ENCODE results near the gene SMIM43. TPM values are rescaled to one million over a fixed set of nuclear protein-coding genes. Genes with fewer than 3 reads are reported as not detected.

The SMIM43 gene
- total and polyA plus RNA-seq, 2 donors (not counting 1 experiment from before 2014, with no cell fraction given) = not detected

- WGBS (ENCODE audit: insufficient coverage) = no CpG with 5 or more reads among the region's 1 CpG
- Histone ChIP-seq H3K79me2 (ENCODE audit: control insufficient read depth, insufficient read depth, low read length) (no peaks in the 10 kb centered on the region), H3K27ac (ENCODE audit: low read length in 2 of 2) (no peak overlapping the region), H4K20me1 (ENCODE audit: control insufficient read depth, insufficient read depth, low read length, poor library complexity, severe bottlenecking) (no peaks in the 10 kb centered on the region), H2AFZ (ENCODE audit: insufficient read depth, low read depth, low read length, poor library complexity, severe bottlenecking) (no peak overlapping the region), H3K9ac (ENCODE audit: low read length) (no peak overlapping the region), H3K4me3 (ENCODE audit: control extremely low read depth in 1 of 5, extremely low read depth in 1 of 5, insufficient read depth in 1 of 5, low read depth in 2 of 5, low read length in 4 of 5) (no peak overlapping the region), H3K4me2 (replicated peaks; ENCODE audit: low read depth, low read length, poor library complexity, severe bottlenecking) (no peak overlapping the region), H3K27me3 (replicated peaks in 1 of 4; ENCODE audit: control extremely low read depth in 1 of 4, control insufficient read depth in 3 of 4, insufficient read depth in 4 of 4, low read length in 3 of 4) (peaks cover 0 to 13% (median 7%) of the 10 kb centered on the region in 4 experiments), H3K9me3 (ENCODE audit: control extremely low read depth in 1 of 3, control insufficient read depth in 2 of 3, insufficient read depth in 1 of 3, low read length in 2 of 3) (no peaks in the 10 kb centered on the region), H3K4me1 (ENCODE audit: control insufficient read depth in 2 of 2, insufficient read depth in 2 of 2, low read length in 2 of 2) (no peaks in the 10 kb centered on the region), H3K36me3 (replicated peaks in 1 of 2; ENCODE audit: control extremely low read depth in 1 of 2, control insufficient read depth in 1 of 2, extremely low read depth in 1 of 2, insufficient read depth in 2 of 2, low read length in 1 of 2) (no peaks in the 10 kb centered on the region)
- H3K27me3 Mint-ChIP-seq = peaks cover 39% of the 10 kb centered on the region
- H3K27ac Mint-ChIP-seq = no peak overlapping the region
- no peaks in the 10 kb centered on the region for H3K4me1 Mint-ChIP-seq
- H3K9me3 Mint-ChIP-seq (ENCODE audit: insufficient read depth) = no peaks in the 10 kb centered on the region
- TF ChIP-seq EZH2 (IDR thresholded peaks at IDR 0.05; ENCODE audit: borderline replicate concordance, insufficient read depth, low read depth, low read length, poor library complexity, severe bottlenecking) (no peak), CTCF (IDR thresholded peaks at IDR 0.05) (no peak)
- H3K4me3 Mint-ChIP-seq = no peak overlapping the region
- intact Hi-C loops (cut with micrococcal nuclease) = no loop called here
- DNase-seq (no peak), ATAC-seq (ENCODE audit: low read depth) (no peak)
- POLR2A ChIA-PET = no interaction called here
- CTCF ChIA-PET = no interaction called here
Measured at GRCh38 chr4:121771869-121772268, 6.9 kb upstream of the SMIM43 start.

- Histone ChIP-seq H3K9ac (ENCODE audit: low read length) (no peak overlapping the region), H4K20me1 (ENCODE audit: control insufficient read depth, insufficient read depth, low read length, poor library complexity, severe bottlenecking) (no peaks in the 10 kb centered on the region), H3K79me2 (ENCODE audit: control insufficient read depth, insufficient read depth, low read length) (no peaks in the 10 kb centered on the region), H3K9me3 (ENCODE audit: control extremely low read depth in 1 of 3, control insufficient read depth in 2 of 3, insufficient read depth in 1 of 3, low read length in 2 of 3) (no peaks in the 10 kb centered on the region), H3K4me2 (replicated peaks; ENCODE audit: low read depth, low read length, poor library complexity, severe bottlenecking) (no peak overlapping the region), H3K27ac (ENCODE audit: low read length in 2 of 2) (no peak overlapping the region), H3K4me1 (ENCODE audit: control insufficient read depth in 2 of 2, insufficient read depth in 2 of 2, low read length in 2 of 2) (peaks cover 9 to 11% of the 10 kb centered on the region in 2 donors), H3K27me3 (replicated peaks in 1 of 4; ENCODE audit: control extremely low read depth in 1 of 4, control insufficient read depth in 3 of 4, insufficient read depth in 4 of 4, low read length in 3 of 4) (peaks cover 0 to 26% (median 12%) of the 10 kb centered on the region in 4 experiments), H2AFZ (ENCODE audit: insufficient read depth, low read depth, low read length, poor library complexity, severe bottlenecking) (no peak overlapping the region), H3K36me3 (replicated peaks in 1 of 2; ENCODE audit: control extremely low read depth in 1 of 2, control insufficient read depth in 1 of 2, extremely low read depth in 1 of 2, insufficient read depth in 2 of 2, low read length in 1 of 2) (no peaks in the 10 kb centered on the region), H3K4me3 (ENCODE audit: control extremely low read depth in 1 of 5, extremely low read depth in 1 of 5, insufficient read depth in 1 of 5, low read depth in 2 of 5, low read length in 4 of 5) (no peak overlapping the region)
- WGBS (ENCODE audit: insufficient coverage) = 91% methylated on average over 1 of the region's 2 CpGs
- ChIA-PET POLR2A (no interaction called here), CTCF (no interaction called here)
- intact Hi-C loops (cut with micrococcal nuclease) = no loop called here
- DNase-seq (no peak), ATAC-seq (ENCODE audit: low read depth) (no peak)
- TF ChIP-seq EZH2 (IDR thresholded peaks at IDR 0.05; ENCODE audit: borderline replicate concordance, insufficient read depth, low read depth, low read length, poor library complexity, severe bottlenecking) (no peak), CTCF (IDR thresholded peaks at IDR 0.05) (no peak)
- Mint-ChIP-seq H3K4me1 (peaks cover 2% of the 10 kb centered on the region), H3K27ac (no peak overlapping the region), H3K9me3 (ENCODE audit: insufficient read depth) (no peaks in the 10 kb centered on the region), H3K4me3 (no peak overlapping the region), H3K27me3 (peaks cover 52% of the 10 kb centered on the region)
Measured at GRCh38 chr4:121769341-121769740, 4.4 kb upstream of the SMIM43 start.

Data from B cell (primary cell).